Mammary epithelial cell (primary cell): ENCODE results near the gene EXOSC10.
"Not testable (repeated sequence)": the region's sequence is repeated elsewhere in the genome, so short reads cannot be mapped to it uniquely, and the experiment has no call there.

Experiments used
- EZH2 ChIP-seq: IDR thresholded peaks from 2 replicates; pipeline ENCODE4 v1.6.1; 2012; ENCODE audit warnings: low read length, inconsistent platforms, borderline replicate concordance
- TF ChIP-seq, protein P1 (sequence below), 2 donors: IDR thresholded peaks in 1 of 2; conservative IDR thresholded peaks in 1 of 2; 2 replicates each; pipeline ENCODE4 v1.5.1; 2011 to 2012; ENCODE audit warnings: inconsistent platforms in 2 of 2, low read length in 2 of 2, mild to moderate bottlenecking in 2 of 2, control low read depth in 1 of 2, low read depth in 1 of 2; ENCODE audit not compliant: insufficient read depth in 1 of 2; ENCODE audit errors: extremely low read depth in 1 of 2

DNA sequence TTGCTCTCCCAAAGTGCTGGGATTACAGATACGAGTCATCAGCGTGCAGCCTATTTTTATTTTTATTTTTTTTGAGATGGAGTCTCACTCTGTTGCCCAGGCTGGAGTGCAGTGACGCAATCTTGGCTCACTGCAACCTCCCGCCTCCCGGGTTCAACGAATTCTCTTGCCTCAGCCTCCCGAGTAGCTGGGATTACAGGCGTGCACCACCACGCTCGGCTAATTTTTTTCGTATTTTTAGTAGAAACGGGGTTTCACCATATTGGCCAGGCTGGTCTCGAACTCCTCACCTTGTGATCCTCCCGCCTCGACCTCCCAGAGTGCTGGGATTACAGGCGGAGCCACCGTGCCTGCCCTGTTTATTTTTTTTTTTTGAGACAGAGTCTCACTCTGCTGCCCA is 1.1 kb upstream of the EXOSC10 start:
- TF ChIP-seq, protein P1, sequence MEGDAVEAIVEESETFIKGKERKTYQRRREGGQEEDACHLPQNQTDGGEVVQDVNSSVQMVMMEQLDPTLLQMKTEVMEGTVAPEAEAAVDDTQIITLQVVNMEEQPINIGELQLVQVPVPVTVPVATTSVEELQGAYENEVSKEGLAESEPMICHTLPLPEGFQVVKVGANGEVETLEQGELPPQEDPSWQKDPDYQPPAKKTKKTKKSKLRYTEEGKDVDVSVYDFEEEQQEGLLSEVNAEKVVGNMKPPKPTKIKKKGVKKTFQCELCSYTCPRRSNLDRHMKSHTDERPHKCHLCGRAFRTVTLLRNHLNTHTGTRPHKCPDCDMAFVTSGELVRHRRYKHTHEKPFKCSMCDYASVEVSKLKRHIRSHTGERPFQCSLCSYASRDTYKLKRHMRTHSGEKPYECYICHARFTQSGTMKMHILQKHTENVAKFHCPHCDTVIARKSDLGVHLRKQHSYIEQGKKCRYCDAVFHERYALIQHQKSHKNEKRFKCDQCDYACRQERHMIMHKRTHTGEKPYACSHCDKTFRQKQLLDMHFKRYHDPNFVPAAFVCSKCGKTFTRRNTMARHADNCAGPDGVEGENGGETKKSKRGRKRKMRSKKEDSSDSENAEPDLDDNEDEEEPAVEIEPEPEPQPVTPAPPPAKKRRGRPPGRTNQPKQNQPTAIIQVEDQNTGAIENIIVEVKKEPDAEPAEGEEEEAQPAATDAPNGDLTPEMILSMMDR (conservative IDR thresholded peaks at IDR 0.05 in 1 of 2, IDR thresholded peaks at IDR 0.05 in 1 of 2; ENCODE audit: extremely low read depth in 1 of 2, insufficient read depth in 1 of 2, low read depth in 1 of 2, low read length in 2 of 2), result not testable (repeated sequence)
- TF ChIP-seq EZH2, result not testable (repeated sequence)
